Type B pancreatic cell (in vitro differentiated cells): ENCODE results near the gene ATG7. TPM values are rescaled to one million over a fixed set of nuclear protein-coding genes. Genes with fewer than 3 reads are reported as not detected.
A peak's percentile ranks its signal among the peaks of the same experiment; 100 is the strongest.

Experiments
- DNase-seq: peaks from one replicate; pipeline ENCODE4 v3.0.0; 2021; ENCODE audit warnings: mixed read lengths; ENCODE audit not compliant: unreplicated experiment; ENCODE audit errors: extremely low spot score
- H3K27ac Mint-ChIP-seq: 2 replicates; pipeline ENCODE4 v1.8.0; 2021; ENCODE audit warnings: mild to moderate bottlenecking, mixed read lengths
- H3K27me3 Mint-ChIP-seq: 2 replicates; pipeline ENCODE4 v1.8.0; 2021; ENCODE audit warnings: mixed read lengths
- H3K36me3 Mint-ChIP-seq: 2 replicates; pipeline ENCODE4 v1.8.0; 2021; ENCODE audit warnings: mixed read lengths
- H3K4me1 Mint-ChIP-seq: one replicate; pipeline ENCODE4 v1.8.0; 2021; ENCODE audit warnings: mixed read lengths; ENCODE audit not compliant: unreplicated experiment
- H3K4me3 Mint-ChIP-seq: 2 replicates; pipeline ENCODE4 v1.8.0; 2021; ENCODE audit warnings: mild to moderate bottlenecking, mixed read lengths
- H3K9me3 Mint-ChIP-seq: 2 replicates; pipeline ENCODE4 v1.8.0; 2021; ENCODE audit warnings: mixed read lengths
- CTCF ChIP-seq: fragments of 200-600 bp; sonication (generic); conservative IDR thresholded peaks from 2 replicates; pipeline ENCODE4 v1.5.0; 2021; ENCODE audit warnings: antibody characterized with exemption, mild to moderate bottlenecking
- long read RNA-seq: library from polyadenylated mRNA; unstranded; transcript quantifications from one replicate; pipeline ENCODE4 v2.0.0, GENCODE V29; 2020
- total RNA-seq: library from RNA; stranded (reverse); gene quantifications from 2 replicates; pipeline ENCODE4 v1.2.1, GENCODE V29; 2021; ENCODE audit warnings: low replicate concordance

ATG7 gene
- 30.9 and 32.4 TPM in 2 replicates for total RNA-seq
- long read RNA-seq, full-length matches to known transcripts: 27 of 75 reads
- long read RNA-seq, partial matches to known transcripts: 14 of 75 reads
- long read RNA-seq, other reads (novel, unspliced or antisense): 34 of 75 reads

DNA sequence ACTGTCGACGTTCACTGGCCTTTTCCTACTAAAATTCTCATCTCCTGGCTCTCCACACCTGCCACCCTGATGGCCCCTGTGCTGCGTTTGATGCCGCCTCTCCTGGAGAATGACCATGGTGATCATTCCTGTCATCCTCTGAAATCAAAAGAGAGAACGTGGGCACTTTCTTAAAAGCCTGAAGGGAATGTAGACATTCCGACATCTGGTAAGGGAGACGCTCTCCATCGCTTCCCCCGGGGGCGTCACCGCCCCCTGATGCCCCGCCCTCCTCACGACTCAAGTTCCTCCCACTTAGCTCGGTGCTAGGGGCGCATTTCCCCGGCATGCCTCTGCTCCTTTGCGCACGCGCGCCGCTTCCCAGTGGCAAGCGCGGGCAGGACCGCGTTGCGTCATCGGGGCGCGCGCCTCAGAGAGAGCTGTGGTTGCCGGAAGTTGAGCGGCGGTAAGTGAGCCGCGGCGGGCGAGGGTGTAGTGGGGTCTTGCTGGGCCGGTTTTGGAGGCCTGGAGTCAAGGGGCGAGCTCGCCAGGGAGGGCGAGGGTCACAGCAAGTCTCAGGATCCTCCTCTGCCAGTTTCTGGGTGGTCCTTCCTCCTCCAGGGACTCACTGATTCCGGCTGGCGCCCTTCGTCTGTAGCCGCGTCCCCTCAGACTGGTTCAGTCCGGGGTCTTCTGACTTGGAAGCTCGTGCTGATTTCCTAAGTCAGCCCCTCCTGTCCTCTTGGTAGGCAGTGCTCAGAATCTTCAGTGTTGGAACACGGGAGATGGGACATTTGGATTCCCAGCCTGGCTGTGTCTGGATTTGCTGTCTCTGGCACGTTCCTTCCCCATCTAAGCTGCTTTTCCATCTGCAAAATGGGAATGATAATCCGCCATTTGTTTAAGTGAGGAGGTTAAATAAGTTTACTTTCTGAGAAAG, at the start of gene ATG7:
Gene ATG7, plus strand, starts transcription at position 412 of the 919 bp plus-strand sequence. CDS start 26,299 bp downstream, outside the sequence.
- H3K36me3 Mint-ChIP-seq: peaks cover 8% of the 10 kb centered on the region
- peak within 1 kb of the TSS; percentile 97 for H3K27ac Mint-ChIP-seq
- H3K4me3 Mint-ChIP-seq: peak within 1 kb of the TSS; percentile 97
- DNase-seq: peak; percentile 98
- no peaks in the 10 kb centered on the region for H3K9me3 Mint-ChIP-seq
- TF ChIP-seq CTCF: no peak
- peaks cover 2% of the 10 kb centered on the region for H3K27me3 Mint-ChIP-seq
- peaks cover 30% of the 10 kb centered on the region for H3K4me1 Mint-ChIP-seq

- Mint-ChIP-seq H3K27me3 (no peaks in the 10 kb centered on the region), H3K4me1 (no peaks in the 10 kb centered on the region), H3K36me3 (peaks cover 7% of the 10 kb centered on the region), H3K27ac (no peak overlapping the region), H3K9me3 (peaks cover 4% of the 10 kb centered on the region), H3K4me3 (no peak overlapping the region)
- DNase-seq: no peak
- TF ChIP-seq CTCF: no peak
Observed at GRCh38 chr3:11224010-11224409, 48.2 kb upstream of the ATG7 start.

DNA sequence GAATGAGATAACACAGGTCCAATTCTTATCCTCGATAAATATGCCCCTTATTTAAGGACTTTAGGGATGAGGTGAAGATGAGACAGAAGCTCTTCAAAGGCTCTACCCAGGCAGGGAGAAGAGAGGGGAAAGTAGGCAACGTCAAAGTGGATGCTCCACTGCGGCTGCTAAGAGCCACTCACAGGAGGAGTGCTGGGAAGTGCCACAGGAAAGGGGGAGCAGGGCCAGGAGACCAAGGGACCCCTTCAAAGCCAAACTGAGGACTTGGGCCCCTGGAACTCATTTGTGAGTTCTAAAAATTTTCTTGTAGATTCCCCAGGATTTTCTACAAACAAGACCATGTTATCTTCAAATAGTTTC, 47.3 kb upstream of the ATG7 start:
- DNase-seq: no peak
- Mint-ChIP-seq H3K9me3 (peaks cover 4% of the 10 kb centered on the region), H3K4me3 (no peak overlapping the region), H3K27ac (no peak overlapping the region), H3K36me3 (peaks cover 7% of the 10 kb centered on the region), H3K4me1 (no peaks in the 10 kb centered on the region), H3K27me3 (no peaks in the 10 kb centered on the region)
- no peak for TF ChIP-seq CTCF

GRCh38 chr3:11226042-11226370, 46.2 kb upstream of the ATG7 start:
- H3K36me3 Mint-ChIP-seq: peaks cover 7% of the 10 kb centered on the region
- TF ChIP-seq CTCF: no peak
- H3K4me3 Mint-ChIP-seq: no peak overlapping the region
- no peak for DNase-seq
- H3K9me3 Mint-ChIP-seq: peaks cover 4% of the 10 kb centered on the region
- H3K27ac Mint-ChIP-seq: peak overlapping the region; percentile 27
- peaks cover 4% of the 10 kb centered on the region for H3K27me3 Mint-ChIP-seq
- H3K4me1 Mint-ChIP-seq: no peaks in the 10 kb centered on the region

GRCh38 chr3:11228041-11228440, 44.2 kb upstream of the ATG7 start:
- peaks cover 4% of the 10 kb centered on the region for H3K9me3 Mint-ChIP-seq
- peaks cover 7% of the 10 kb centered on the region for H3K36me3 Mint-ChIP-seq
- H3K4me1 Mint-ChIP-seq: no peaks in the 10 kb centered on the region

More at GRCh38 chr3:11228041-11228440, 44.2 kb upstream of the ATG7 start:
- H3K4me3 Mint-ChIP-seq: no peak overlapping the region
- H3K27ac Mint-ChIP-seq: no peak overlapping the region
- no peak for DNase-seq
- TF ChIP-seq CTCF: no peak
- peaks cover 12% of the 10 kb centered on the region for H3K27me3 Mint-ChIP-seq
